BE2C (cell line): Measurements from ENCODE around the gene MYO10.
"Not testable (repeated sequence)": the region's sequence is repeated elsewhere in the genome, so short reads cannot be mapped to it uniquely, and the experiment has no call there.

Source experiments
- DNase-seq: peaks from one replicate; pipeline ENCODE4 v3.0.0-alpha.2; 2020
- H3K27me3 ChIP-seq: fragments of 250-450 bp; sonication (Bioruptor Pico); 2 replicates; pipeline ENCODE4 v1.5.1; 2020; ENCODE audit warnings: mild to moderate bottlenecking
- H3K36me3 ChIP-seq: fragments of 250-450 bp; sonication (Bioruptor Pico); 2 replicates; pipeline ENCODE4 v1.5.1; 2020; ENCODE audit warnings: mild to moderate bottlenecking
- H3K4me1 ChIP-seq: fragments of 250-450 bp; sonication (Bioruptor Pico); 2 replicates; pipeline ENCODE4 v1.5.1; 2020
- H3K4me3 ChIP-seq: 2 replicates; pipeline ENCODE4 v1.5.1; 2011; ENCODE audit warnings: low read depth, low read length
- H3K9me3 ChIP-seq: fragments of 250-450 bp; sonication (Bioruptor Pico); 2 replicates; pipeline ENCODE4 v1.5.1; 2020
- CTCF ChIP-seq: IDR thresholded peaks from 2 replicates; pipeline ENCODE4 v1.5.1; 2012; ENCODE audit warnings: mild to moderate bottlenecking, low read depth, low read length

MYO10 gene

GRCh38 chr5:16879191-16879590 is 56.9 kb downstream of the MYO10 start:
- no peak for TF ChIP-seq CTCF
- Histone ChIP-seq H3K4me1 (no peaks in the 10 kb centered on the region), H3K36me3 (no peaks in the 10 kb centered on the region), H3K27me3 (peaks cover 8% of the 10 kb centered on the region; the same call in 1 of the 2 replicates), H3K4me3 (no peak overlapping the region), H3K9me3 (no peaks in the 10 kb centered on the region)
- no peak for DNase-seq

DNA sequence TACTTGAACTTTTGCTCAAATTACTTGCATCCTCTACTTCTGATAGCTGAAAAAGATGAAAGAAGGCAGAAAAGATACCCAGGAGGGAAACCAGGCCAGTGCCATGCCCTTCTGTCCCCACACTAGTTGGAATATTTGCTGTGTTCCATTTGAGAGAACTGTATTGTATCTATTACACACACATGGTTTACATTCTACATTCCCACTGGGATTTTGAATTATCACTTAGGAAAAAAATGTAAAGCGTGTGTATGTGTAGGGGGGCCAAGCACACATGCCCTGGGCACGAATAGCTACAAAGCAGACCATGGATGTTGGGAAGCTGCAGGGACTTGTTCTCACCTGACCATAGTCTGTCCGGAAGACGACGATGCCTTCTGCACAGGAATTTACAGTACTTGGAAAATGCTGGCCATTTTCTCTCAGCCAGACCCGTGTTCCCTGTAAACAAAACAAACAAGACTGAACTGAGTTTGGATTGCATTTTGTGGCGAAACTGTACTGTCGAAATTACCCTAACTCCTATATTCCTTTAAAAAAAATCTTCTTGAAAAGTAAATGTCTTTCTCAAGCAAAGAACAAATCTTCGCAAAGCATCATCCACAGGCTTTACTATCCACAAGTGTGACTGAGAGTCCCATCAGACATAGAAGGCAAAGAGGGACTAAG is 58.7 kb downstream of the MYO10 start:
- no peaks in the 10 kb centered on the region for H3K36me3 ChIP-seq
- TF ChIP-seq CTCF = no peak

GRCh38 chr5:16874424-16874823 is 61.7 kb downstream of the MYO10 start:
- H3K4me3 ChIP-seq, H3K27me3 ChIP-seq, H3K36me3 ChIP-seq, DNase-seq, H3K9me3 ChIP-seq, H3K4me1 ChIP-seq: not testable (repeated sequence)

More for the DNA sequence above, 58.7 kb downstream of the MYO10 start:
- no peaks in the 10 kb centered on the region for H3K9me3 ChIP-seq
- no peak for DNase-seq
- no peaks in the 10 kb centered on the region for H3K4me1 ChIP-seq
- H3K4me3 ChIP-seq = no peak overlapping the region
- peaks cover 8% of the 10 kb centered on the region; the same call in 1 of the 2 replicates for H3K27me3 ChIP-seq

GRCh38 chr5:16871746-16872339 is 64.2 kb downstream of the MYO10 start:
- Histone ChIP-seq H3K4me1 (no peaks in the 10 kb centered on the region), H3K36me3 (no peaks in the 10 kb centered on the region), H3K9me3 (peaks cover 2% of the 10 kb centered on the region), H3K4me3 (no peak overlapping the region), H3K27me3 (peaks cover 3% of the 10 kb centered on the region; the same call in 1 of the 2 replicates)
- no peak for DNase-seq
- no peak for TF ChIP-seq CTCF

GRCh38 chr5:16870878-16871277 is 65.2 kb downstream of the MYO10 start:
- Histone ChIP-seq H3K4me1 (no peaks in the 10 kb centered on the region), H3K27me3 (peaks cover 3% of the 10 kb centered on the region; the same call in 1 of the 2 replicates), H3K9me3 (peaks cover 2% of the 10 kb centered on the region), H3K4me3 (no peak overlapping the region), H3K36me3 (no peaks in the 10 kb centered on the region)
- DNase-seq = no peak
- TF ChIP-seq CTCF = no peak

GRCh38 chr5:16869821-16870796 is 66.0 kb downstream of the MYO10 start:
- Histone ChIP-seq H3K4me1 (no peaks in the 10 kb centered on the region), H3K4me3 (no peak overlapping the region), H3K36me3 (no peaks in the 10 kb centered on the region), H3K9me3 (peaks cover 2% of the 10 kb centered on the region), H3K27me3 (peaks cover 3% of the 10 kb centered on the region; the same call in 1 of the 2 replicates)
- no peak for DNase-seq
- no peak for TF ChIP-seq CTCF
